Liver (tissue), 9 donors: ENCODE results near the gene PIP4K2B. TPM values are rescaled to one million over a fixed set of nuclear protein-coding genes. Genes with fewer than 3 reads are reported as not detected.
A peak's percentile ranks its signal among the peaks of the same experiment; 100 is the strongest.

Experiments
- DNase-seq: peaks from one replicate; pipeline ENCODE4 v3.0.0-alpha.2; 2017; ENCODE audit warnings: low spot score
- H3K27ac ChIP-seq, 2 donors: one replicate each; pipeline ENCODE4 v1.7.0; 2013; ENCODE audit warnings: inconsistent platforms in 2 of 2, low read length in 2 of 2, control low read depth in 1 of 2, low read depth in 1 of 2, mild to moderate bottlenecking in 1 of 2
- H3K27me3 ChIP-seq, 4 donors: one replicate each; pipeline versions ENCODE4 v1.6.1 to v1.7.0; 2013; ENCODE audit warnings: low read length in 3 of 4, inconsistent platforms in 1 of 4, mild to moderate bottlenecking in 1 of 4, moderate library complexity in 1 of 4; ENCODE audit not compliant: control insufficient read depth in 4 of 4, insufficient read depth in 4 of 4
- H3K36me3 ChIP-seq, 4 donors: one replicate each; pipeline versions ENCODE4 v1.6.1 to v1.7.0; 2013; ENCODE audit warnings: low read length in 3 of 4, mild to moderate bottlenecking in 3 of 4, low read depth in 1 of 4, moderate library complexity in 1 of 4; ENCODE audit not compliant: control insufficient read depth in 4 of 4, insufficient read depth in 3 of 4
- H3K4me1 ChIP-seq, 4 donors: one replicate each; pipeline versions ENCODE4 v1.6.1 to v1.7.0; 2013; ENCODE audit warnings: low read length in 3 of 4, mild to moderate bottlenecking in 3 of 4, moderate library complexity in 1 of 4; ENCODE audit not compliant: control insufficient read depth in 4 of 4, insufficient read depth in 4 of 4
- H3K4me3 ChIP-seq, 3 donors: one replicate each; pipeline versions ENCODE4 v1.6.1 to v1.7.0; 2013; ENCODE audit warnings: low read length in 3 of 3, control low read depth in 1 of 3, low read depth in 1 of 3, mild to moderate bottlenecking in 1 of 3
- H3K9ac ChIP-seq, 2 donors: one replicate each; pipeline ENCODE4 v1.7.0; 2013; ENCODE audit warnings: low read length in 2 of 2, mild to moderate bottlenecking in 2 of 2, moderate library complexity in 2 of 2, control low read depth in 1 of 2, low read depth in 1 of 2
- H3K9me3 ChIP-seq, 4 donors: one replicate each; pipeline versions ENCODE4 v1.6.1 to v1.7.0; 2013; ENCODE audit warnings: low read length in 3 of 4; ENCODE audit not compliant: control insufficient read depth in 4 of 4
- ATF3 ChIP-seq: IDR thresholded peaks from 2 replicates; pipeline ENCODE4 v1.6.1; 2016; ENCODE audit warnings: antibody characterized with exemption
- CTCF ChIP-seq: fragments of 150-350 bp; IDR thresholded peaks from 2 replicates; pipeline ENCODE4 v1.5.1; 2017; ENCODE audit warnings: improper control_type of control experiment, low read depth, low read length; ENCODE audit not compliant: missing input control
- EGR1 ChIP-seq, 2 donors: IDR thresholded peaks; 2 replicates each; pipeline ENCODE4 v1.6.1; 2016 to 2018; ENCODE audit warnings: antibody characterized with exemption in 2 of 2, low read depth in 2 of 2
- FOXA1 ChIP-seq: IDR thresholded peaks from 2 replicates; pipeline ENCODE4 v1.6.1; 2016; ENCODE audit warnings: antibody characterized with exemption
- GABPA ChIP-seq, 2 donors: IDR thresholded peaks in 1 of 2; conservative IDR thresholded peaks in 1 of 2; 2 replicates each; pipeline ENCODE4 v1.6.1; 2016; ENCODE audit warnings: antibody characterized with exemption in 2 of 2, mild to moderate bottlenecking in 1 of 2, moderate library complexity in 1 of 2
- HNF4A ChIP-seq, 2 donors: conservative IDR thresholded peaks; 2 replicates each; pipeline ENCODE4 v1.6.1; 2016; ENCODE audit warnings: antibody characterized with exemption in 2 of 2, mild to moderate bottlenecking in 2 of 2
- HNF4G ChIP-seq: IDR thresholded peaks from 2 replicates; pipeline ENCODE4 v1.6.1; 2016; ENCODE audit warnings: antibody characterized with exemption
- JUND ChIP-seq, 2 donors: IDR thresholded peaks; 2 replicates each; pipeline ENCODE4 v1.6.1; 2016; ENCODE audit warnings: antibody characterized with exemption in 2 of 2
- MAX ChIP-seq: IDR thresholded peaks from 2 replicates; pipeline ENCODE4 v1.6.1; 2016; ENCODE audit warnings: antibody characterized with exemption
- NR2F2 ChIP-seq: IDR thresholded peaks from 2 replicates; pipeline ENCODE4 v1.6.1; 2016; ENCODE audit warnings: antibody characterized with exemption
- RAD21 ChIP-seq, 2 donors: IDR thresholded peaks; 2 replicates each; pipeline ENCODE4 v1.6.1; 2016; ENCODE audit warnings: antibody characterized with exemption in 2 of 2, mild to moderate bottlenecking in 2 of 2
- REST ChIP-seq: IDR thresholded peaks from 2 replicates; pipeline ENCODE4 v1.6.1; 2016; ENCODE audit warnings: antibody characterized with exemption, mild to moderate bottlenecking
- RXRA ChIP-seq, 2 donors: IDR thresholded peaks; 2 replicates each; pipeline ENCODE4 v1.6.1; 2017 to 2018; ENCODE audit warnings: antibody characterized with exemption in 2 of 2, mild to moderate bottlenecking in 1 of 2
- SP1 ChIP-seq: IDR thresholded peaks from 2 replicates; pipeline ENCODE4 v1.6.1; 2018; ENCODE audit warnings: antibody characterized with exemption, mild to moderate bottlenecking
- TAF1 ChIP-seq: conservative IDR thresholded peaks from 2 replicates; pipeline ENCODE4 v1.6.1; 2016; ENCODE audit warnings: antibody characterized with exemption, mild to moderate bottlenecking
- YY1 ChIP-seq: IDR thresholded peaks from 2 replicates; pipeline ENCODE4 v1.6.1; 2016; ENCODE audit warnings: antibody characterized with exemption, mild to moderate bottlenecking
- ZBTB33 ChIP-seq: IDR thresholded peaks from 2 replicates; pipeline ENCODE4 v1.6.1; 2016; ENCODE audit warnings: antibody characterized with exemption
- WGBS: extraction: QIAGEN DNeasy Blood & Tissue Kit; methylation state at CpG from one replicate; pipeline ENCODE4 v1.1.7; 2013; 5-methylcytosine and 5-hydroxymethylcytosine counted together
- polyA plus RNA-seq, 2 donors: library from polyadenylated mRNA; stranded (reverse) in 1 of 2; unstranded in 1 of 2; fragments of 200-250 nt in 1 of 2; fragments of >200 nt in 1 of 2; fragmentation: Nextera tagmentation in 1 of 2; extraction: Ambion mirVana in 1 of 2; gene quantifications; one replicate each; pipeline versions ENCODE4 v1.2.1 to v1.2.3, GENCODE V29; 2013 to 2015
- total RNA-seq, 2 donors: library from RNA; depleted of rRNA; stranded (reverse); fragments of >200 nt; gene quantifications; one replicate each; pipeline ENCODE4 v1.2.3, GENCODE V29; 2014
- donor health status: healthy.
- donor health status: healthy.
- donor health status: healthy.
- donor health status: healthy.
- donor health status: healthy.

Gene PIP4K2B
- total and polyA plus RNA-seq, 4 donors = 2.4 to 21.5 (median 13.6) TPM

- 7% methylated on average over 22 of the region's 22 CpGs for WGBS
Measured at GRCh38 chr17:38753071-38753506, 46.3 kb downstream of the PIP4K2B start.

GRCh38 chr17:38752308-38753070 is 46.9 kb downstream of the PIP4K2B start, which contains the start of gene PSMB3:
TSS of gene PSMB3 (plus strand) at chr17:38752741. CDS start at chr17:38752827, 86 bp downstream.
- Histone ChIP-seq H3K9me3 (no peaks in the 10 kb centered on the region), H3K36me3 (peaks cover 3 to 11% (median 9%) of the 10 kb centered on the region in 4 donors), H3K4me1 (peaks cover 13 to 52% (median 41%) of the 10 kb centered on the region in 4 donors), H3K9ac (peak within 1 kb of the TSS; percentile 84 to 91), H3K4me3 (peak within 1 kb of the TSS; percentile 76 to 99 (median 94)), H3K27ac (peak within 1 kb of the TSS; percentile 89 to 94), H3K27me3 (no peaks in the 10 kb centered on the region)
- DNase-seq = peak; percentile 93
- WGBS = under 1% methylated on average over 44 of the region's 44 CpGs
- TF ChIP-seq MAX = peak; percentile 99
- TF ChIP-seq CTCF = no peak
- peak; percentile 45 for TF ChIP-seq YY1
- TF ChIP-seq EGR1 (IDR thresholded peaks at IDR 0.05; ENCODE audit: low read depth in 2 of 2) = peak; percentile 83 to 90
- TF ChIP-seq ATF3 = no peak
- peak; percentile 55 for TF ChIP-seq NR2F2
- TF ChIP-seq HNF4G = peak; percentile 36
- peak; percentile 51 to 52 for TF ChIP-seq RAD21 (IDR thresholded peaks at IDR 0.05)
- peak; percentile 97 for TF ChIP-seq ZBTB33
- TF ChIP-seq HNF4A (conservative IDR thresholded peaks at IDR 0.05) = peak; percentile 71 to 87
- TF ChIP-seq FOXA1 = peak; percentile 59
- TF ChIP-seq SP1 = peak; percentile 96
- TF ChIP-seq JUND (IDR thresholded peaks at IDR 0.05) = no peak
- peak; percentile 62 to 95 for TF ChIP-seq GABPA (IDR thresholded peaks at IDR 0.05 in 1 of 2, conservative IDR thresholded peaks at IDR 0.05 in 1 of 2)
- peak; percentile 43 to 53 for TF ChIP-seq RXRA (IDR thresholded peaks at IDR 0.05)
- TF ChIP-seq REST = peak; percentile 61

More at GRCh38 chr17:38753071-38753506, 46.3 kb downstream of the PIP4K2B start:
- no peak for DNase-seq
- Histone ChIP-seq H3K36me3 (peaks cover 3 to 14% (median 11%) of the 10 kb centered on the region in 4 donors), H3K27ac (peak overlapping the region; percentile 89 to 94), H3K4me1 (peaks cover 13 to 52% (median 37%) of the 10 kb centered on the region in 4 donors), H3K27me3 (no peaks in the 10 kb centered on the region), H3K9ac (peak overlapping the region; percentile 70 to 84), H3K4me3 (peak overlapping the region; percentile 76 to 99 (median 93)), H3K9me3 (no peaks in the 10 kb centered on the region)
- no peak for TF ChIP-seq TAF1
